Gastrocnemius medialis (tissue), 4 donors: ENCODE data around the gene TNFRSF12A. TPM values are rescaled to one million over a fixed set of nuclear protein-coding genes. Genes with fewer than 3 reads are reported as not detected.
A peak's percentile ranks its signal among the peaks of the same experiment; 100 is the strongest.

Experiments used
- ATAC-seq, 2 donors: fragments of 150-250 bp; one replicate each; pipeline ENCODE4 v1.9.1; 2016
- DNase-seq, 2 donors: peaks; one replicate each; pipeline ENCODE4 v3.0.0-alpha.2; 2019
- H3K27ac ChIP-seq, 4 donors: fragments of 200-600 bp; sonication (generic); 1 replicate in 1 of 4; 2 replicates in 3 of 4; pipeline ENCODE4 v1.5.1; 2016 to 2018; ENCODE audit warnings: mild to moderate bottlenecking in 2 of 4, moderate library complexity in 1 of 4
- H3K27me3 ChIP-seq, 3 donors: fragments of 200-600 bp; sonication (generic) in 2 of 3; 1 replicate in 1 of 3; 2 replicates in 2 of 3; pipeline versions ENCODE4 v1.5.1 to v1.6.0; 2016 to 2019; ENCODE audit warnings: mild to moderate bottlenecking in 1 of 3, moderate library complexity in 1 of 3
- H3K36me3 ChIP-seq, 2 donors: fragments of 200-600 bp; sonication (generic) in 1 of 2; one replicate each; pipeline ENCODE4 v1.5.1; 2017 to 2018
- H3K4me1 ChIP-seq, 2 donors: fragments of 200-600 bp; sonication (generic) in 1 of 2; one replicate each; pipeline ENCODE4 v1.5.1; 2016 to 2017; ENCODE audit warnings: mild to moderate bottlenecking in 2 of 2
- H3K4me3 ChIP-seq, 4 donors: fragments of 200-600 bp; sonication (generic) in 3 of 4; 1 replicate in 1 of 4; 2 replicates in 3 of 4; pipeline ENCODE4 v1.5.1; 2016 to 2019; ENCODE audit warnings: mild to moderate bottlenecking in 2 of 4
- H3K9me3 ChIP-seq, 3 donors: fragments of 200-600 bp; sonication (generic) in 2 of 3; 1 replicate in 1 of 3; 2 replicates in 2 of 3; pipeline ENCODE4 v1.5.1; 2016 to 2019
- CTCF ChIP-seq, 5 experiments: fragments of 450-650 bp in 3 of 5; fragments of 200-600 bp in 2 of 5; sonication (generic) in 2 of 5; IDR thresholded peaks in 4 of 5; conservative IDR thresholded peaks in 1 of 5; 1 replicate in 4 of 5; 2 replicates in 1 of 5; pipeline ENCODE4 v1.5.1; 2016 to 2019; ENCODE audit warnings: antibody characterized with exemption in 5 of 5, mild to moderate bottlenecking in 3 of 5, moderate library complexity in 3 of 5
- POLR2A ChIP-seq, 2 donors: fragments of 450-650 bp; IDR thresholded peaks; one replicate each; pipeline ENCODE4 v1.6.1; 2017; ENCODE audit warnings: antibody characterized with exemption in 2 of 2, mild to moderate bottlenecking in 2 of 2, moderate library complexity in 2 of 2
- in situ Hi-C, 4 donors: fragments of 200-750 bp; cut with MboI; loops; one replicate each; pipeline versions ENCODE4 v1.15.0 to v1.8.0; 2017; ENCODE audit warnings: low sequenced_read_pairs in 4 of 4
- intact Hi-C: fragments of 100-400 bp; cut with DNase I; formaldehyde crosslinking; loops from one replicate; pipeline ENCODE4 v1.15.1; 2023; ENCODE audit warnings: low total_unique reads
- total RNA-seq, 4 donors: library from RNA; depleted of rRNA; stranded (reverse); fragments of >200 nt; gene quantifications; one replicate each; pipeline versions ENCODE4 v1.1.0 to v1.2.3, GENCODE V29; 2016

The TNFRSF12A gene
- total RNA-seq, 4 donors from 2014 or later = 34.0 to 161 (median 85.5) TPM

- in situ Hi-C loops (no loop called here), intact Hi-C loops (no loop called here)
- peaks cover 5% of the 10 kb centered on the region in 2 donors for H3K4me1 ChIP-seq
- no peak overlapping the region for H3K27ac ChIP-seq
- ATAC-seq = no peak
- no peak overlapping the region for H3K4me3 ChIP-seq
- no peak for TF ChIP-seq CTCF (IDR thresholded peaks at IDR 0.05 in 4 of 5, conservative IDR thresholded peaks at IDR 0.05 in 1 of 5)
- no peak for TF ChIP-seq POLR2A (IDR thresholded peaks at IDR 0.05)
- no peak for DNase-seq
- peaks cover 0 to 6% (median 3%) of the 10 kb centered on the region in 3 donors for H3K27me3 ChIP-seq
- no peaks in the 10 kb centered on the region for H3K36me3 ChIP-seq
- no peaks in the 10 kb centered on the region for H3K9me3 ChIP-seq
Measured at GRCh38 chr16:2976201-2976600, 44.0 kb upstream of the TNFRSF12A start.

GRCh38 chr16:2976673-2977072 lies 43.5 kb upstream of the TNFRSF12A start:
- Histone ChIP-seq H3K27ac (no peak overlapping the region), H3K9me3 (no peaks in the 10 kb centered on the region), H3K27me3 (peaks cover 0 to 6% (median 3%) of the 10 kb centered on the region in 3 donors), H3K4me3 (no peak overlapping the region), H3K4me1 (peaks cover 5% of the 10 kb centered on the region in 2 donors), H3K36me3 (no peaks in the 10 kb centered on the region)
- TF ChIP-seq CTCF (IDR thresholded peaks at IDR 0.05 in 4 of 5, conservative IDR thresholded peaks at IDR 0.05 in 1 of 5) = no peak
- ATAC-seq (no peak), DNase-seq (no peak)
- intact Hi-C loops = no loop called here
- in situ Hi-C loops = no loop called here

GRCh38 chr16:2977440-2977839 lies 42.7 kb upstream of the TNFRSF12A start:
- DNase-seq (no peak), ATAC-seq (no peak)
- Histone ChIP-seq H3K36me3 (no peaks in the 10 kb centered on the region), H3K4me1 (peaks cover 5% of the 10 kb centered on the region in 2 donors), H3K4me3 (no peak overlapping the region), H3K27me3 (peaks cover 0 to 6% (median 3%) of the 10 kb centered on the region in 3 donors), H3K27ac (no peak overlapping the region), H3K9me3 (no peaks in the 10 kb centered on the region)
- in situ Hi-C loops = no loop called here
- intact Hi-C loops = no loop called here
- TF ChIP-seq CTCF (IDR thresholded peaks at IDR 0.05 in 4 of 5, conservative IDR thresholded peaks at IDR 0.05 in 1 of 5) (no peak), POLR2A (IDR thresholded peaks at IDR 0.05) (no peak)

GRCh38 chr16:2979669-2980226 lies 40.4 kb upstream of the TNFRSF12A start:
- H3K27ac ChIP-seq = no peak overlapping the region
- H3K4me1 ChIP-seq = peaks cover 9 to 12% of the 10 kb centered on the region in 2 donors
- H3K36me3 ChIP-seq = no peaks in the 10 kb centered on the region
- H3K27me3 ChIP-seq = peaks cover 0 to 6% (median 3%) of the 10 kb centered on the region in 3 donors
- intact Hi-C loops = loop anchor here (1.0 kb wide), 2 partner anchors 10 to 227 kb away; partner anchors contain the start of genes PAQR4 and SRRM2
- in situ Hi-C loops = no loop called here
- DNase-seq (no peak), ATAC-seq (no peak)
- H3K4me3 ChIP-seq = peak overlapping the region; percentile 70 to 87 (median 82)
- H3K9me3 ChIP-seq = no peaks in the 10 kb centered on the region
- TF ChIP-seq CTCF (IDR thresholded peaks at IDR 0.05 in 4 of 5, conservative IDR thresholded peaks at IDR 0.05 in 1 of 5) = no peak
